Measurements from ENCODE around the gene GSN.

GSN gene

GRCh38 chr9:121354762-121355161 lies 86.8 kb downstream of the GSN start:
- H3K4me1 ChIP-seq (ENCODE audit: insufficient read depth, low read length) = peaks cover 71% of the 10 kb centered on the region
- no peaks in the 10 kb centered on the region for H3K27me3 ChIP-seq (ENCODE audit: control insufficient read depth in 1 of 2, insufficient read depth in 2 of 2, low read length in 2 of 2)
- peak overlapping the region; percentile 35 for H3K27ac ChIP-seq (ENCODE audit: low read depth, low read length)
- no peak overlapping the region for H3K9ac ChIP-seq (ENCODE audit: low read length)
- H3K4me3 ChIP-seq (ENCODE audit: low read depth in 1 of 2, low read length in 2 of 2) = no peak overlapping the region
- peaks cover 33% of the 10 kb centered on the region for H3K36me3 ChIP-seq (ENCODE audit: insufficient read depth, low read length)
- no peaks in the 10 kb centered on the region for H3K9me3 ChIP-seq (ENCODE audit: low read length)

GRCh38 chr9:121357011-121357410 lies 89.0 kb downstream of the GSN start:
- H3K4me1 ChIP-seq (ENCODE audit: insufficient read depth, low read length) = peaks cover 68% of the 10 kb centered on the region
- no peaks in the 10 kb centered on the region for H3K27me3 ChIP-seq (ENCODE audit: control insufficient read depth in 1 of 2, insufficient read depth in 2 of 2, low read length in 2 of 2)
- H3K36me3 ChIP-seq (ENCODE audit: insufficient read depth, low read length) = peaks cover 31% of the 10 kb centered on the region
- H3K9ac ChIP-seq (ENCODE audit: low read length) = no peak overlapping the region
- peak overlapping the region; percentile 3 for H3K27ac ChIP-seq (ENCODE audit: low read depth, low read length)
- no peaks in the 10 kb centered on the region for H3K9me3 ChIP-seq (ENCODE audit: low read length)
- H3K4me3 ChIP-seq (ENCODE audit: low read depth in 1 of 2, low read length in 2 of 2) = no peak overlapping the region

DNA sequence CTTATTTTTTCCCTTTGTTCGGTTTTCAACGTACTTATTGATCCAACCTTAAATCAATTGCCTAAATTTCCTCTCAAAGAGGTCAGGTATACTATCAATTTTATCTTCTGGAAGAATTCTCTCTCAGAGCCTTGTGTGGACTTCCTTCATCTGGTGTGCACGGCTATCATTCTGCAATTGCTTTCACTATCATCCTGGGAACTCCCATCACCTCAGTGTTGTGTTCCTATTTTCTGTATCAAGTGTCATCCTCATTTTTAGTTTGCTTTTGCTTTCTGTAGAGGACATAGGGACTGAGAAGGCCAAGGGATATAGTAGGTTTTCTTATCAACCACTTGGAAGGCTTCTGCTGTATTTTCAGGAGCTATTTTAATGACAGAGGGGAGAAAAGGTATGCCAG lies 90.8 kb downstream of the GSN start:
- Histone ChIP-seq H3K27me3 (ENCODE audit: control insufficient read depth in 1 of 2, insufficient read depth in 2 of 2, low read length in 2 of 2) (no peaks in the 10 kb centered on the region), H3K4me3 (ENCODE audit: low read depth in 1 of 2, low read length in 2 of 2) (peak overlapping the region in 1 of 2 donors; percentile 3), H3K9ac (ENCODE audit: low read length) (no peak overlapping the region), H3K27ac (ENCODE audit: low read depth, low read length) (peak overlapping the region; percentile 73), H3K4me1 (ENCODE audit: insufficient read depth, low read length) (peaks cover 70% of the 10 kb centered on the region), H3K36me3 (ENCODE audit: insufficient read depth, low read length) (peaks cover 16% of the 10 kb centered on the region), H3K9me3 (ENCODE audit: low read length) (no peaks in the 10 kb centered on the region)

DNA sequence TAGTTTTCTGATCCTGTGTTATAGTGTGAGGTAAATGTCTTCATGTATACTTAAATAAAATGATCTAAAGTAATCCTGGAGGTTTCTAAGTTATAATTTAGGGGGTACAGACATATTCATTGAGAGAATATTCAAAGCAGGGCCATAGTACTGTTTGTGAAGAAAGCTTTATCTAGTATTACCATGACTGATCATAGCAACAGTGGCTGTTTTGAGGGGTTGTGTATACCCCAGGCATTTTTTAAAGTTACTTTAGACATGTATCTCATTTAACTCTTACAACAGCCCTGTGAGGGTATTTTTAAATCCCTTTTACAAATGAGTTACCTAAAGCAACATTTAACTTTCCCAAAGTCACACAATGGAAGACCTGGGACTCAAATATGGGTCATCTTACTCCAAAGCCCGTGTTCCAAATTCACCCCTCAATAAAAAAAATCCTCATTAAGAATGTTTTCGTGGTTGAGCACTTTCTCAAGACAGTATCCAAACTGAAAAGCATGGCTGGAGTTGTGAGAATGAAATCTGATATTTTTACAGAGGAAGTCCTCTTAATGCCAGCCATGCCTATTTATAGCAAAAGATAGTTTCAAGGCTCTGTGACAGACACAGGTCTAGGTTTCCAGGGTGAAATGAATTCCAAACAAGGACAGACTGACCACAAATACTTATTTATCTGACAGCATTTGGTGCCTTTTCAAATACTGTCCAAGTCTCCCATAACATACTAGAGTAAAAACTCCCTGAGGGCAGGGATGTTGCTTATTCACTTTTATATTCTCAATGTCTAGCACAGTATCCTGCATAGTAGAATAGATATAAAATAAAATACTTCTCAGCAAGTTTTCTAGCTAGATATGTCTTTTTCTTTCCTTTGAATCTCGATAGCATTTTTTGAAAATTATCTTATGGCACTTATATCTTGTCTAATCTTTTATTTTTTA lies 91.7 kb downstream of the GSN start:
- Histone ChIP-seq H3K4me3 (ENCODE audit: low read depth in 1 of 2, low read length in 2 of 2) (peak overlapping the region in 1 of 2 donors; percentile 3), H3K36me3 (ENCODE audit: insufficient read depth, low read length) (peaks cover 10% of the 10 kb centered on the region), H3K27ac (ENCODE audit: low read depth, low read length) (peak overlapping the region; percentile 59), H3K4me1 (ENCODE audit: insufficient read depth, low read length) (peaks cover 72% of the 10 kb centered on the region), H3K9me3 (ENCODE audit: low read length) (no peaks in the 10 kb centered on the region), H3K27me3 (ENCODE audit: control insufficient read depth in 1 of 2, insufficient read depth in 2 of 2, low read length in 2 of 2) (no peaks in the 10 kb centered on the region), H3K9ac (ENCODE audit: low read length) (no peak overlapping the region)

- Histone ChIP-seq H3K9me3 (ENCODE audit: low read length) (no peaks in the 10 kb centered on the region), H3K36me3 (ENCODE audit: insufficient read depth, low read length) (peaks cover 6% of the 10 kb centered on the region), H3K27ac (ENCODE audit: low read depth, low read length) (peak overlapping the region; percentile 59), H3K4me3 (ENCODE audit: low read depth in 1 of 2, low read length in 2 of 2) (peak overlapping the region; percentile 2 to 4), H3K4me1 (ENCODE audit: insufficient read depth, low read length) (peaks cover 79% of the 10 kb centered on the region), H3K9ac (ENCODE audit: low read length) (no peak overlapping the region), H3K27me3 (ENCODE audit: control insufficient read depth in 1 of 2, insufficient read depth in 2 of 2, low read length in 2 of 2) (no peaks in the 10 kb centered on the region)
Measured at GRCh38 chr9:121360601-121361374, 92.8 kb downstream of the GSN start.

DNA sequence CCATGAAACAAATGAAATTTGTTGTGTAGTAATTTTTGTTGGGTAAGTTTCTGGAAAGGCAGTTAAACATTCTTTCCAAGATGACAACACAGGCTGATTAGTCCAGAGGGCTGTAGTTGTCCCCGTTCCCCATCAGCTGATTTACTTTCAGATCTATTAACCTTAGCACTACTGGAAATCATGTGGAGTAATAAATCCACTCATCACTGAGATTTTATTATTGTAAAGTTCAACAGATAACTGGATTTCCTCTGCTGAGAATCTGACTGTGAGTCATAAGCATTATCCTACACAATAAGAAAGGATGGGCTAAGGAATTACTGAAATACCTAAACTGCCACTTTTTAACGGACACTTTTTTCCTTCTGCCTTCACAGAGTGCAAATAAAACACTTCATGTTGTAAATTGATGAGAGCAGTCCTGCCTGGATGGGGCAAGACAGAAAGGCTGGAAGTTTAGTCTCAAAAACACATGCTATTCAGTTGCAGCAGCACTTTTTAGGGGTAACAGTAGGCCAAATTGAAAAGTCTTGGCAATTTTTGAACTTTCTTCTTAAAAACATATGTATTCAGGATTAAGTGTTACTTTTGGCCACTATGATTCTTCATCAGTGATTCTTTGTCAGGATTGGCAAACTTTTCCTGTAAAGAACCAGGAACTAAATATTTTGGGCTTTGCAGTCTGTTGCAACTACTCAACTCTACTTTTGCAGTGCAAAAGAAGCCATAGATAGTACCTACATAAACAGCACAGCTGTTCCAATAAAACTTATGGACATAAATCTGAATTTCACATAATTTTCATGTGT lies 95.1 kb downstream of the GSN start:
- peaks cover 94% of the 10 kb centered on the region for H3K4me1 ChIP-seq (ENCODE audit: insufficient read depth, low read length)
- peak overlapping the region in 1 of 2 donors; percentile 1 for H3K4me3 ChIP-seq (ENCODE audit: low read depth in 1 of 2, low read length in 2 of 2)
- H3K9ac ChIP-seq (ENCODE audit: low read length) = peak overlapping the region; percentile 26
- no peaks in the 10 kb centered on the region for H3K27me3 ChIP-seq (ENCODE audit: control insufficient read depth in 1 of 2, insufficient read depth in 2 of 2, low read length in 2 of 2)
- peak overlapping the region; percentile 83 for H3K27ac ChIP-seq (ENCODE audit: low read depth, low read length)
- H3K9me3 ChIP-seq (ENCODE audit: low read length) = no peaks in the 10 kb centered on the region
- peaks cover 5% of the 10 kb centered on the region for H3K36me3 ChIP-seq (ENCODE audit: insufficient read depth, low read length)

GRCh38 chr9:121363622-121363961 lies 95.6 kb downstream of the GSN start:
- peaks cover 5% of the 10 kb centered on the region for H3K36me3 ChIP-seq (ENCODE audit: insufficient read depth, low read length)
- H3K9ac ChIP-seq (ENCODE audit: low read length) = peak overlapping the region; percentile 26
- H3K27me3 ChIP-seq (ENCODE audit: control insufficient read depth in 1 of 2, insufficient read depth in 2 of 2, low read length in 2 of 2) = no peaks in the 10 kb centered on the region
- H3K4me1 ChIP-seq (ENCODE audit: insufficient read depth, low read length) = peaks cover 93% of the 10 kb centered on the region
- H3K4me3 ChIP-seq (ENCODE audit: low read depth in 1 of 2, low read length in 2 of 2) = peak overlapping the region in 1 of 2 donors; percentile 1
- no peaks in the 10 kb centered on the region for H3K9me3 ChIP-seq (ENCODE audit: low read length)
- peak overlapping the region; percentile 83 for H3K27ac ChIP-seq (ENCODE audit: low read depth, low read length)

DNA sequence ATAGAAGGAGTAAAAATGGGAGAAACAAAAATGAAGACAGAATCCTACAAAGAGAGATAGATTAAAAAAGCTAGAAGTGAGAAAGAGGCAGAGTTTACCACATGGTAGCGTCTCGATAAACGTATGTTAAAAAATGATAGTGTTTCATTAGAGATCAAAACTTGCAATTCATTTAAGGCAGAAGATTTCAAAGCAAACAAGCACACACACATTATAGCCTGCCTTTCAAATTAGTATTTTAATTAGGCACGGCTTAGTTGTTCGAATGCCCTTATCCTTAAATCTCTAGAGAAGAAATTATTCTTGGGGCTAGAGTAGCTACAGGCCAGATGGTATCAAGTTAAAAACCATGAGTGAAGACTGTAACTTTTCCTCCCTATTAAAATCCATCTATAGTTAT lies 96.1 kb downstream of the GSN start:
- Histone ChIP-seq H3K27ac (ENCODE audit: low read depth, low read length) (peak overlapping the region; percentile 83), H3K9ac (ENCODE audit: low read length) (peak overlapping the region; percentile 36)

DNA sequence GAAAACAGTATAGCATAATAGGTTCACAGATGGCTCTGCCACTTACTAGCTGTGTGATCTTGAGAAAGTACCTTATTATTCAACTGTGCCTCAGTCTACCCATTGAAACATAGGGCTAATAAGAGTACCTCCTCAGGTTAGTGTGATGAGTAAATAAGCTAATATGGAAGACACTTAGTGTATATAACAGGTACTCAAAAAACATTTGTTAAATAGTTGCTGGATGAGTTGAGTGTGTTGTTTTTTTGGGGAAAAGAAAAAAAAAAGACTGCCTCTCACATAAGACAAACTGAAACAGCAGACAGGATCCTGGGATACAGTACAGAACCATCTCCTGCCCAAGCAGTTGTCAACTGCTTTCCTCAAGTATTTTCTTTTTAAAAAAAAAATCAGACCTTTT lies 96.9 kb downstream of the GSN start:
- peak overlapping the region; percentile 36 for H3K9ac ChIP-seq (ENCODE audit: low read length)
- peak overlapping the region in 1 of 2 donors; percentile 5 for H3K4me3 ChIP-seq (ENCODE audit: low read depth in 1 of 2, low read length in 2 of 2)
- peak overlapping the region; percentile 87 for H3K27ac ChIP-seq (ENCODE audit: low read depth, low read length)
- H3K36me3 ChIP-seq (ENCODE audit: insufficient read depth, low read length) = peaks cover 5% of the 10 kb centered on the region
- peaks cover 83% of the 10 kb centered on the region for H3K4me1 ChIP-seq (ENCODE audit: insufficient read depth, low read length)
- no peaks in the 10 kb centered on the region for H3K27me3 ChIP-seq (ENCODE audit: control insufficient read depth in 1 of 2, insufficient read depth in 2 of 2, low read length in 2 of 2)
- H3K9me3 ChIP-seq (ENCODE audit: low read length) = no peaks in the 10 kb centered on the region

More for the DNA sequence above, 96.1 kb downstream of the GSN start:
- no peak overlapping the region for H3K4me3 ChIP-seq (ENCODE audit: low read depth in 1 of 2, low read length in 2 of 2)
- peaks cover 90% of the 10 kb centered on the region for H3K4me1 ChIP-seq (ENCODE audit: insufficient read depth, low read length)
- no peaks in the 10 kb centered on the region for H3K27me3 ChIP-seq (ENCODE audit: control insufficient read depth in 1 of 2, insufficient read depth in 2 of 2, low read length in 2 of 2)
- no peaks in the 10 kb centered on the region for H3K9me3 ChIP-seq (ENCODE audit: low read length)
- peaks cover 5% of the 10 kb centered on the region for H3K36me3 ChIP-seq (ENCODE audit: insufficient read depth, low read length)

- peak overlapping the region; percentile 87 for H3K27ac ChIP-seq (ENCODE audit: low read depth, low read length)
- no peaks in the 10 kb centered on the region for H3K27me3 ChIP-seq (ENCODE audit: control insufficient read depth in 1 of 2, insufficient read depth in 2 of 2, low read length in 2 of 2)
- peaks cover 5% of the 10 kb centered on the region for H3K36me3 ChIP-seq (ENCODE audit: insufficient read depth, low read length)
- no peak overlapping the region for H3K9ac ChIP-seq (ENCODE audit: low read length)
- no peaks in the 10 kb centered on the region for H3K9me3 ChIP-seq (ENCODE audit: low read length)
- H3K4me3 ChIP-seq (ENCODE audit: low read depth in 1 of 2, low read length in 2 of 2) = no peak overlapping the region
- H3K4me1 ChIP-seq (ENCODE audit: insufficient read depth, low read length) = peaks cover 82% of the 10 kb centered on the region
Measured at GRCh38 chr9:121365564-121365963, 97.6 kb downstream of the GSN start.

Measured in muscle layer of colon (tissue), 2 donors.